Measurements from ENCODE around the gene SERTAD3. TPM values are rescaled to one million over a fixed set of nuclear protein-coding genes. Genes with fewer than 3 reads are reported as not detected.

SERTAD3 gene
- total and polyA plus RNA-seq, 10 of the 15 experiments (the other 5 are each of a cell fraction or from before 2014, with no cell fraction given), result 4.2 to 22.4 (median 13.7) TPM

GRCh38 chr19:40472516-40472915 lies 28.4 kb upstream of the SERTAD3 start (continued):
- no peak for TF ChIP-seq SIN3A (IDR thresholded peaks at IDR 0.05; ENCODE audit: low read depth, low read length)
- TF ChIP-seq, protein P1, sequence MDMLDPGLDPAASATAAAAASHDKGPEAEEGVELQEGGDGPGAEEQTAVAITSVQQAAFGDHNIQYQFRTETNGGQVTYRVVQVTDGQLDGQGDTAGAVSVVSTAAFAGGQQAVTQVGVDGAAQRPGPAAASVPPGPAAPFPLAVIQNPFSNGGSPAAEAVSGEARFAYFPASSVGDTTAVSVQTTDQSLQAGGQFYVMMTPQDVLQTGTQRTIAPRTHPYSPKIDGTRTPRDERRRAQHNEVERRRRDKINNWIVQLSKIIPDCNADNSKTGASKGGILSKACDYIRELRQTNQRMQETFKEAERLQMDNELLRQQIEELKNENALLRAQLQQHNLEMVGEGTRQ (IDR thresholded peaks at IDR 0.05; ENCODE audit: borderline replicate concordance, low read depth, low read length), result no peak
- no peak for TF ChIP-seq STAT1 (conservative IDR thresholded peaks at IDR 0.05)

DNA sequence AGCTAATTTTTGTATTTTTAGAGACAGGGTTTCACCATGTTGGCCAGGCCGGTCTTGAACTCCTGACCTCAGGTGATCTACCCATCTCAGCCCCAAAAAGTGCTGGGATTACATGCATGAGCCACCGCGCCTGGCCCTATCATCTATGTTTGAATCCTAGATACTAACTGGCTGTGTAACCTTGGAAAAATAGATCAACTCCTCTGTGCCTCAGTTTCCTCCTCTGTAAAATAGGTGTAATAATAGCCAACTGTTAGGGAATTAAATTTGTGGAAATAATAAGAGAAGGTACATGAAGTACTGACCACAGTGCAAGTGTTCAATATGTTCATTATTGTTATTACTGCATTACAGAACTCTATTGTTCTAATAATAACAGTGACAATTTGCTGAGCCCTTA lies 27.0 kb upstream of the SERTAD3 start:
- TF ChIP-seq RELA (IDR thresholded peaks at IDR 0.05; ENCODE audit: borderline replicate concordance, partially characterized antibody), result no peak
- TF ChIP-seq CBX3 (IDR thresholded peaks at IDR 0.05; ENCODE audit: borderline replicate concordance, low read depth), result no peak
- Histone ChIP-seq H3K9me3 (replicated peaks; ENCODE audit: control insufficient read depth, insufficient read depth, low read length) (no peaks in the 10 kb centered on the region), H3K79me2 (ENCODE audit: control insufficient read depth, insufficient read depth, low read length) (no peaks in the 10 kb centered on the region), H3K4me3 (no peak overlapping the region), H3K36me3 (ENCODE audit: control insufficient read depth in 2 of 2, insufficient read depth in 2 of 2, low read length in 1 of 2) (no peaks in the 10 kb centered on the region), H2AFZ (ENCODE audit: control insufficient read depth, low read depth, low read length) (no peak overlapping the region), H3K4me1 (ENCODE audit: control insufficient read depth, insufficient read depth, low read length) (peaks cover 7% of the 10 kb centered on the region), H3K4me2 (ENCODE audit: control insufficient read depth, insufficient read depth) (no peak overlapping the region), H3K27ac (ENCODE audit: control insufficient read depth, insufficient read depth) (no peak overlapping the region), H4K20me1 (ENCODE audit: control insufficient read depth, insufficient read depth) (no peaks in the 10 kb centered on the region), H3K9ac (ENCODE audit: control insufficient read depth, insufficient read depth, low read length) (no peak overlapping the region), H3K27me3 (replicated peaks in 1 of 2; ENCODE audit: control insufficient read depth in 2 of 2, insufficient read depth in 2 of 2, low read length in 1 of 2) (peaks cover 0 to 2% of the 10 kb centered on the region in 2 experiments; a peak in 3 of 4 replicates)
- intact Hi-C loops (cut with micrococcal nuclease; ENCODE audit: unreplicated experiment) (no loop called here), in situ Hi-C loops (cut with MboI) (no loop called here)
- DNase-seq (ENCODE audit: low read depth, low spot score), result no peak
- FAIRE-seq, result no peak
- CTCF ChIA-PET, result no interaction called here
- POLR2A ChIA-PET, result interaction anchor here (0.6 kb wide), 1 partner anchor 137 kb away, joined by 8 read pairs; no protein-coding TSS in a partner anchor
- BruUV-seq (replicated peaks), result no TSS peak
- SMC1A ChIA-PET (ENCODE audit: uncharacterized antibody, unreplicated experiment), result no interaction called here
- 86% methylated on average over 3 of the region's 3 CpGs for WGBS (ENCODE audit: insufficient coverage, insufficient replicate concordance, low lambda C conversion rate, missing lambda C conversion rate)
- RAD21 ChIA-PET (ENCODE audit: unreplicated experiment), result interaction anchor here (0.6 kb wide), 1 partner anchor 163 kb away, joined by 3 read pairs; no protein-coding TSS in a partner anchor
- ATAC-seq, result no peak

GRCh38 chr19:40469011-40469410 lies 24.9 kb upstream of the SERTAD3 start:
- DNase-seq (ENCODE audit: low read depth, low spot score) (no peak), ATAC-seq (no peak), FAIRE-seq (no peak)
- Histone ChIP-seq H3K4me1 (ENCODE audit: control insufficient read depth, insufficient read depth, low read length) (peaks cover 16% of the 10 kb centered on the region), H3K9me3 (replicated peaks; ENCODE audit: control insufficient read depth, insufficient read depth, low read length) (no peaks in the 10 kb centered on the region), H3K27ac (ENCODE audit: control insufficient read depth, insufficient read depth) (no peak overlapping the region), H3K36me3 (ENCODE audit: control insufficient read depth in 2 of 2, insufficient read depth in 2 of 2, low read length in 1 of 2) (no peaks in the 10 kb centered on the region), H3K27me3 (replicated peaks in 1 of 2; ENCODE audit: control insufficient read depth in 2 of 2, insufficient read depth in 2 of 2, low read length in 1 of 2) (peaks cover 0 to 2% of the 10 kb centered on the region in 2 experiments; a peak in 3 of 4 replicates), H3K79me2 (ENCODE audit: control insufficient read depth, insufficient read depth, low read length) (no peaks in the 10 kb centered on the region), H4K20me1 (ENCODE audit: control insufficient read depth, insufficient read depth) (no peaks in the 10 kb centered on the region), H3K4me3 (no peak overlapping the region), H3K4me2 (ENCODE audit: control insufficient read depth, insufficient read depth) (no peak overlapping the region), H2AFZ (ENCODE audit: control insufficient read depth, low read depth, low read length) (no peak overlapping the region), H3K9ac (ENCODE audit: control insufficient read depth, insufficient read depth, low read length) (no peak overlapping the region)
- RAD21 ChIA-PET (ENCODE audit: unreplicated experiment), result interaction anchor here (0.6 kb wide), 1 partner anchor 13 kb away, joined by 3 read pairs; no protein-coding TSS in a partner anchor
- in situ Hi-C loops (cut with MboI), result no loop called here
- intact Hi-C loops (cut with micrococcal nuclease; ENCODE audit: unreplicated experiment), result no loop called here
- SMC1A ChIA-PET (ENCODE audit: uncharacterized antibody, unreplicated experiment), result no interaction called here
- BruUV-seq (replicated peaks), result no TSS peak
- POLR2A ChIA-PET, result no interaction called here
- CTCF ChIA-PET, result no interaction called here
- 82% methylated on average over 6 of the region's 6 CpGs for whole genome bisulfite sequencing (ENCODE audit: insufficient coverage, insufficient replicate concordance, low lambda C conversion rate, missing lambda C conversion rate)
- TF ChIP-seq SMC3 (IDR thresholded peaks at IDR 0.05; ENCODE audit: borderline replicate concordance, low read length) (no peak), PRDM15 (CRISPR knock-in tag; IDR thresholded peaks at IDR 0.05) (no peak), NFIC (IDR thresholded peaks at IDR 0.05; ENCODE audit: low read depth, low read length) (no peak), SIN3A (IDR thresholded peaks at IDR 0.05; ENCODE audit: low read depth, low read length) (no peak), SUPT20H (IDR thresholded peaks at IDR 0.05; ENCODE audit: borderline replicate concordance, control insufficient read depth, low read depth, low read length) (no peak)

Data from GM12878 (cell line).